WTC11 (cell line): ENCODE measurements around the gene CBY1.

Experiments used
- ATF1 ChIP-seq: sonication (generic); formaldehyde crosslinking; IDR thresholded peaks from 2 replicates; pipeline ENCODE4 v1.8.1; 2023; ENCODE audit warnings: mild to moderate bottlenecking, moderate library complexity, missing genetic modification reagents
- ATF6 ChIP-seq: sonication (generic); formaldehyde crosslinking; IDR thresholded peaks from 2 replicates; pipeline ENCODE4 v1.8.1; 2023; ENCODE audit warnings: mild to moderate bottlenecking, missing genetic modification reagents
- ETV6 ChIP-seq: sonication (generic); formaldehyde crosslinking; IDR thresholded peaks from 2 replicates; pipeline ENCODE4 v1.8.1; 2022; ENCODE audit warnings: mild to moderate bottlenecking, missing genetic modification reagents
- FOXK1 ChIP-seq: sonication (generic); formaldehyde crosslinking; IDR thresholded peaks from 2 replicates; pipeline ENCODE4 v1.8.0; 2022; ENCODE audit warnings: mild to moderate bottlenecking, moderate library complexity, missing genetic modification reagents
- GTF2I ChIP-seq: fragments of 250-450 bp; sonication (Bioruptor Pico); conservative IDR thresholded peaks from 2 replicates; pipeline ENCODE4 v1.4.0; 2021; ENCODE audit warnings: mild to moderate bottlenecking
- HMGA2 ChIP-seq: fragments of 250-450 bp; sonication (Bioruptor Pico); IDR thresholded peaks from 2 replicates; pipeline ENCODE4 v1.4.0; 2021; ENCODE audit warnings: mild to moderate bottlenecking, moderate library complexity
- HMGXB4 ChIP-seq: sonication (generic); formaldehyde crosslinking; IDR thresholded peaks from 2 replicates; pipeline ENCODE4 v1.8.1; 2023; ENCODE audit warnings: mild to moderate bottlenecking, moderate library complexity, missing genetic modification reagents
- MAX ChIP-seq: sonication (generic); formaldehyde crosslinking; IDR thresholded peaks from 2 replicates; pipeline ENCODE4 v1.8.0; 2022; ENCODE audit warnings: mild to moderate bottlenecking, missing genetic modification reagents
- MLX ChIP-seq: sonication (generic); formaldehyde crosslinking; IDR thresholded peaks from 2 replicates; pipeline ENCODE4 v1.8.1; 2023; ENCODE audit warnings: mild to moderate bottlenecking, missing genetic modification reagents, moderate library complexity
- SOX15 ChIP-seq: fragments of 250-450 bp; sonication (Bioruptor Pico); IDR thresholded peaks from 2 replicates; pipeline ENCODE4 v1.9.0; 2021; ENCODE audit warnings: mild to moderate bottlenecking
- TEAD1 ChIP-seq: sonication (generic); formaldehyde crosslinking; IDR thresholded peaks from 2 replicates; pipeline ENCODE4 v1.8.0; 2022; ENCODE audit warnings: mild to moderate bottlenecking, missing genetic modification reagents
- ZNF281 ChIP-seq: sonication (generic); formaldehyde crosslinking; IDR thresholded peaks from 2 replicates; pipeline ENCODE4 v1.8.0; 2023; ENCODE audit warnings: mild to moderate bottlenecking, missing genetic modification reagents
- TF ChIP-seq, protein P1 (sequence below): fragments of 200-600 bp; IDR thresholded peaks from 2 replicates; pipeline ENCODE4 v1.8.0; 2022; ENCODE audit warnings: antibody characterized with exemption

DNA sequence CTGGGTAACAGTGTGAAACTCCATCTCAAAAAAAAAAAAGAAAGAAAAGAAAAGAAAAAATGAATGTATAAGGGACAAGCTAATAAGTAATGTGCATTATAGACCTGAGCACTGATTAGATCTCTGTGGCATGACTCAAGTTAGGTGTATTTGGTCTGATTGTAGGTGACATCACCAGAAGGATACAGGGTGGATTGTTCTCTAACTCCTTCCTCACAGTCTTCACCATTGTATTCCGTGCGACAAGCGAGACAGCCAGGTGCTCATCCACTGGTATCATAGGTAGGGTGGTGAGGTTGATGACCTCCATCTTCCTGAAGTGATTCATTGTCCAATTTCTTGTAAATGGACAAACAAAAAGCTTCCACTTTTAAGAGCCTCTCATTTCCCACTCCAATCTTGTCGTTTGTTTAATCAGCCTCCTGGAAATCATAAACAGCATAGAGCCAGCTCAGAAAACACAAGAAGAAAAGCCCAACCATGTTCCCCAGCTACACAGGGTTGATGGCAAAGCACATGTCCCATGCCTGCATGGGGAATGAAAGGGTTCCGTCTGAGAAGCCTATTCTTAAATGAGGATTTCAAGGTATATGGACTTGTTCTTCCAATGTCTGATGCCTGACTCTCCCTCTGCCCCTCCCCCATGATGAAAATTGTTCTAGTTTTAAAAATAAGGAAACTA, 6.5 kb upstream of the CBY1 start:
- TF ChIP-seq TEAD1: no peak
- TF ChIP-seq HMGXB4: no peak
- TF ChIP-seq SOX15 (CRISPR knock-in tag): no peak
- TF ChIP-seq, protein P1, sequence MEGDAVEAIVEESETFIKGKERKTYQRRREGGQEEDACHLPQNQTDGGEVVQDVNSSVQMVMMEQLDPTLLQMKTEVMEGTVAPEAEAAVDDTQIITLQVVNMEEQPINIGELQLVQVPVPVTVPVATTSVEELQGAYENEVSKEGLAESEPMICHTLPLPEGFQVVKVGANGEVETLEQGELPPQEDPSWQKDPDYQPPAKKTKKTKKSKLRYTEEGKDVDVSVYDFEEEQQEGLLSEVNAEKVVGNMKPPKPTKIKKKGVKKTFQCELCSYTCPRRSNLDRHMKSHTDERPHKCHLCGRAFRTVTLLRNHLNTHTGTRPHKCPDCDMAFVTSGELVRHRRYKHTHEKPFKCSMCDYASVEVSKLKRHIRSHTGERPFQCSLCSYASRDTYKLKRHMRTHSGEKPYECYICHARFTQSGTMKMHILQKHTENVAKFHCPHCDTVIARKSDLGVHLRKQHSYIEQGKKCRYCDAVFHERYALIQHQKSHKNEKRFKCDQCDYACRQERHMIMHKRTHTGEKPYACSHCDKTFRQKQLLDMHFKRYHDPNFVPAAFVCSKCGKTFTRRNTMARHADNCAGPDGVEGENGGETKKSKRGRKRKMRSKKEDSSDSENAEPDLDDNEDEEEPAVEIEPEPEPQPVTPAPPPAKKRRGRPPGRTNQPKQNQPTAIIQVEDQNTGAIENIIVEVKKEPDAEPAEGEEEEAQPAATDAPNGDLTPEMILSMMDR: no peak
- TF ChIP-seq GTF2I (CRISPR knock-in tag): no peak
- TF ChIP-seq ETV6 (CRISPR knock-in tag): no peak
- no peak for TF ChIP-seq MAX (CRISPR knock-in tag)
- no peak for TF ChIP-seq MLX
- no peak for TF ChIP-seq ZNF281 (CRISPR knock-in tag)
- TF ChIP-seq FOXK1 (CRISPR knock-in tag): no peak
- no peak for TF ChIP-seq ATF1 (CRISPR knock-in tag)
- no peak for TF ChIP-seq ATF6 (CRISPR knock-in tag)
- TF ChIP-seq HMGA2 (CRISPR knock-in tag): no peak
